Suppressor macrophage treated with lipopolysaccharide for 4 hours (primary cell): Measurements from ENCODE around the gene ATP2B1.

Experiments used
- DNase-seq: peaks from one replicate; pipeline ENCODE4 v3.0.0-alpha.2; 2020

Gene ATP2B1

GRCh38 chr12:89650239-89650638, 58.4 kb downstream of the ATP2B1 start:
- no peak for DNase-seq

GRCh38 chr12:89649820-89650219, 58.8 kb downstream of the ATP2B1 start:
- DNase-seq: no peak

GRCh38 chr12:89649139-89649538, 59.5 kb downstream of the ATP2B1 start:
- DNase-seq: no peak

GRCh38 chr12:89648211-89648930, 60.3 kb downstream of the ATP2B1 start:
- no peak for DNase-seq

DNA sequence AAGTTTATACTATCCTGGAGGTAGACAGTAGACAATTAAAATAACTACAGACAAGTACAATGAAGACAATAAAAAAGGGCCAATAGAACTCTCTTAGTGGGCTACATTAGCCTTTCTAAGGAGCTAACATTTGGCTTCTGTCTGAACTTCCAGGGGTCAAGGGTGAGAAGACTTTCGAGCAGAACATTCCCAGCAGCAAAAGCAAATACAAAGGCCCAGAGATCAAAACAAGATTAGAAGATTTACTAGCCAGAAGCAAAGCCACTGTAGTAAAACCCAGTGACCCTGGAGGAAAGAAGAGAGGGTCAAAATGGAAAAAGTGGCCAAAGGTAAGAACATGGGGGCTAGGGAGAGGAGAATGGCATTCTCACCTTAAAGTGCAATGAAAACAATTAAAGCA, 63.2 kb downstream of the ATP2B1 start:
- no peak for DNase-seq

- no peak for DNase-seq
Observed at GRCh38 chr12:89642959-89643358, 65.7 kb downstream of the ATP2B1 start.

DNA sequence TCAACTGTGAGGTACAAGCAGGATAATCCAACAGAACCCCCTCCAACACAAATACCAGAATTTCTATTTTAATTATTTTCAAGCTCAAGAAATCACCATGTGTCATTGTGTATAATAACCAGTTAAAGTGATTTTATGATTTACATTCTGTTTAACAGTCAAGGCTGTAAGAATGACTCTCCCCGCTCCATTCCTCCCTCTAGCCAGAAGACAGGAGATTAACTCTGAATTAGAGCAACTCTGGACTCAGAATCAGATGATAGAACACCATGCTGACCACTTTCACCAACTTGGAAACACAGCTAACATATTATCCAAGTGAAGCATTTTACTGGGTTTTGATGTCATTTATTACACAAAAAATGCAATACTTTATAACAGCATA, 71.9 kb downstream of the ATP2B1 start:
- no peak for DNase-seq

DNA sequence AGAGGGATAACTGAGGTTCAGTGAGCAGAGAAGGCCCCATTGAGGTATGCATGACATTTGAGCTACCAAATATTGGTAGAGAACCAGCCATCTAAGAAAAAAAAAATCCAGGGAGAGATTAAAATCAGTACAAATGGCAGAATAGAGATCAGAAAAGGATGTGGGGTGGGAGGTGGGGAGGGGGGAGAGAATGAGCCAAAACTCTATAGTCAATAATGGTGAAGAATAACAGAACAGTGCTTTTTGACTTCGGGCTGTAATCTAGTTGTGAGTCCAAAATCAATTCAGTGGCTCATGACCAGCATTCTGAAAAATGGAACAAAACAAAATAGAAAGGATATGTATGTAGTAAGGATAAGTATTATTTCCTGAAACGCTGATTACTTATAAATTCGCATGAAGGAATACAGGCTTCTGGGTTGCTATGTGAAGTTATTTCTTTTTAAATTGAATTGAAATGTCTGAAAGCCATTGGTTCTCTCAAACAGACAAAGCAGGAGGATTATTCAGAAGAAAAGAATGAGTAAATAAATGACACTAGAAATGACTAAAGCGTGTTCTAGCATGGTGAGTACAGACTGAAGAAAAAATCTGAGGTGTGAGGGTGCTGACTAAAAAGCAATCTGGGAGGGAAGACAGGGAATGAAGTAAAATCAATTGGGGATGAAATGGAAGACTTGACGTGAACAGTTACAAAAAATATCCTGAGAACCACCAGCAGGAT, 72.4 kb downstream of the ATP2B1 start:
- no peak for DNase-seq

DNA sequence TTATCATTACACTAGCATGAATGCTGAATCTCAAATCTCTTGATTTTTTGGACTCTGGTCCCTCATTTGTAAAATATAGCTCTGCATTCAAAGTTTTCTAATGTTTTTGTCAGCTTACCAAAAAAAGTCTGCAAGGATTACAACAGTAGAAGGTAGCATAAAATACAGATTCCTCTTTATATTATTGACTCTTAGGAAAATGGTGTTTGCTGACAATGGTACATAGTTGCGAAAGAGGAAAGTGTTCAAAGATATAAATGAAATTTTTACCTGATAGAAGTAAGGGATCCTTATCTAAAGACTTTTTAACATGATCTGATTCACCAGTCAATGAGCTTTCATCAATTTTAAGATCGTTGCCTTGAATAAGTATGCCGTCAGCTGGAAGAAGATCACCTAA, 74.1 kb downstream of the ATP2B1 start:
- no peak for DNase-seq

DNA sequence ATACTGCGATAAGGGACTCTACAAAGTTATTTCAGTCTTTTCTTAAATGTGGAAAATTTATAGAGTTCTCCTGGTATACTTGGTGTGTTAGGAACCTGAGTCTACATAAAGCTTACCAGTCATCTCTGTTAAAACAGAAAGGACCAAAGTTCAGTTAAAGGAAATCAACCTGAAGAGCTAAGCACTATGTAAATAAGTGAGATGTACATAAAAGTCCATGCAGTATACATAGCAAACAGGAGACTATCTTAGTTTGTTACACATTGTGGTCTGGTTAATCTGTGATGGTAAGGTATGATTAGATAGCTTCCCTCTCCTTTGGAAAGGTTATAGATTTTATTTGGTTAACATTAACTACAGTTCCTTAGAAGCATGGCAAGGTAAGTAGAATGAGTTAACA, 75.9 kb downstream of the ATP2B1 start:
- DNase-seq: no peak

DNA sequence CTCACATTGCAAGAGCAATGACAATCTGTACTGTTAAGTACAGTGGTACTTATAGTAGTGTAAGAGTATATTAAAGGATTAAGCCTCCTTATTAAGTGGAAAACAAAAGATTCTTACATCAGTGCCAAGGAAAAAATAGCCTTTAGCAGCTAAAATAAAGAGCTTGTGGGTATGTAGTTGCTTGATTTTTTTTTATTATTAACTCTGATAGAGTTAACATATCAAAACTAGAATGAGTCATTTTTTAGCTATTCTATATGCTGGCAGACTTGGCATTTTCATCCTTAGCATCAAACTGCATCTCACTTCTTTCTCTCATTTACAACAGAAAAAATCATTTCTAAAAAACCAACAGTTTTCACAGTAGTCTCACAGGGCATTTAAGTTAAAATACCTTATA, 86.5 kb downstream of the ATP2B1 start:
- DNase-seq: no peak

GRCh38 chr12:89621521-89621920, 87.1 kb downstream of the ATP2B1 start:
- DNase-seq: peak; percentile 33

DNA sequence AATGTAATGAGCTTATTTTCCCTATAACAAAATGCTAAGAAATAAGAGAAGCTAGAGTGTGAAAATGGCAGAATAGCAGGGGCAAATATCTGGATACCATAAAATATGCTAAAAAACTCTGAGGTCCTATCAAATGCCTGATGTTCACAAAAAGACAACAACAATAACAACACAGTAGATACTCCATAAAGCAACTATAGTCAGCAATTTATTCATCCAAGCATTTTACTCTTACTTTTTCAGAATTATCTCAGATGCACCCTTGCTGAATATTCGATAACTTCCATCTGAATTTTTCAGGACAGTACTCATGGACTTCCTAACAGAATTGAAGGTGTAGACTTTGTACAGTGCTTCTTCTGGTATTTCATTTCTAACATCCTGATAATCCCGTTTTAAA, 88.9 kb downstream of the ATP2B1 start:
- no peak for DNase-seq

DNA sequence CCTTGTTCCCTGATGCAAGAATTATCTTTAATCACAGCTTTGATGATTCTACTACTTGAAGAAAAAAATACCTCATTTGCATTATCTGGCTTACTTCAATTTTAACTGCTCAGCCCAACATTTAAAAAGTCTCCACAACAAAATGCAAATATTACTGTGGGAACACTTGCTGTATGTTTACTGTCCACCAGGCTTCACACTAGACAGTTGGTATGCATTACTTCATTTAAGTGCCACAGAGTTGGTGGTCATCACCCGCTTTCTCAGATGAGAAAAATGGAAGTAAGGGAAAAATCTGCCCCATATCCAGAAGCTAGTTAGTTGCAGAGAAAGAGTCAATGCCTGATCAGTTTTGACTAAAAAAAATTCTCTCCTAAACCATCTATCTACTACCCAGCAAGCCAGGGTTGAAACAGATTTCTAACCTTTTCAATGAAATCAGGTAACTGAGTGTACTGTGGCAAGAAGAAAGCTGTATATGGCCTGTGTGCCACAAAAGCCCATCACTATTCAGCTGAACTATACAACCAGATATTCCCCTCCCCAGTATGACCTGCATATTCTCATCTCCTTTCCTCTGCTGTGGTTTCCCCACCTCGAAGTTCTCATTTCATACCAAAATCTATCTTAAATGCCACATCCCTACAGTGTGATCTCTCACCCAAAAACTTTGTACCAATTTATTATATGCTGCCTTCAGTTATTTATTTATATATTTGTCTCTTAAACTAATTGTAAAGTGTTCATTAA, 90.3 kb downstream of the ATP2B1 start:
- no peak for DNase-seq

DNA sequence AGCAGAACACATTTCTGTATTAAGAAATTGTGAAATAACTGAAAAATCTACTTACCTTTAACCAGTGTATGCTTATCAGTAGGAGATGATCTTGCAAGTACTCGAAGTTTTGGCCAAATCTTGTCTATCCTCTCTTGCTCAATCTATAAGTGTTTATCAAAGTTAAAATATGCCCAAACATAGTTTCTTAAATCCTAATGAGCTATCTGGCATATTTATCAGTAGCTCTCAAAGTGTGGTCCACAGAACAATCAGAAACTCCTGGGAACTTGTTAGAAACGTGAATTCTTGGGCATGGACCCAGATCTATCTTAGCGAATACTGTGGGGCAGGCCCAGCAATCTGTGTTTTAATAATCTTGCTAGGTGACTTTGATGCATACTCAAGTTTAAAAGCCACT, 98.3 kb downstream of the ATP2B1 start:
- DNase-seq: no peak

GRCh38 chr12:89603678-89604077, 105.0 kb downstream of the ATP2B1 start:
- no peak for DNase-seq

DNA sequence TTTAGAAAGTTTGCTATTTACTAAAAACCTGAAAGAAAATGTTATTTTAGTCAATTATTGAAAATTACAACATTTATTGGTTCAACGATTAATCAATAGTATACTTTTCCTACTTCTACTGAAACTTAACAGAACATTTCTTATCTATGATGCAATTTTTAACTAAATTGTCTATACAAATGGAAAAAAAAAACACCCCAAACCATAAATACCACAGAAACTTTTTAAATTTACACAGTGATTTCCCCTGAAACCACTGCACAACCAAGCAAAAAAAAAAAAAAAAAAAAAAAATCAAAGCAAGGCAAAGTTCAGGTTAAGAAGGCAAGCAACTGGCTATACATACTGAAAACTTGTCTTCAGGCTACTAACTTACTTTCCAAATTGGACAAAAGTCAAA, 110.9 kb downstream of the ATP2B1 start:
- DNase-seq: no peak

- no peak for DNase-seq
Observed at GRCh38 chr12:89597210-89597609, 111.4 kb downstream of the ATP2B1 start.

GRCh38 chr12:89593873-89594272, 114.8 kb downstream of the ATP2B1 start:
- no peak for DNase-seq

- no peak for DNase-seq
Observed at GRCh38 chr12:89593233-89593632, 115.4 kb downstream of the ATP2B1 start.

- DNase-seq: no peak
Observed at GRCh38 chr12:89589753-89590152, 118.9 kb downstream of the ATP2B1 start.

DNA sequence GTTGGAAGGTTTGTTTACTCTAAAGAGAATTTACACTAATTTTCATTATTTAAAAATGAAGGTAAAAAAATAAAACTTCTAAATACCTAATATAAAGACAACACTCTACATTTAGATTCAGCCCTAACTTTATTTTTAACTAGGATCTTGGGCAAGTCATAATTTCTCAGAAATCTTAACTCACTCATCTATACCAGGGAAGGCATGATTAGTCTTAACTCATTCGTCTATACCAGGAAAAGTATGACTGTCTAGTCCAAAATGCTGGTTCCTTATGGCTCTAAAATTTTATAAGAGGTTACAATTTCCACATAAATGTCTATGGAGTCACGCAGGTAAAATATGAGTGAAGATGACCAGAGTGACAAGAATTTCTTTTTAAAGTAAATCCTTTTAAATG, 130.1 kb downstream of the ATP2B1 start:
- DNase-seq: no peak

GRCh38 chr12:89576572-89577220, 131.9 kb downstream of the ATP2B1 start:
- no peak for DNase-seq

DNA sequence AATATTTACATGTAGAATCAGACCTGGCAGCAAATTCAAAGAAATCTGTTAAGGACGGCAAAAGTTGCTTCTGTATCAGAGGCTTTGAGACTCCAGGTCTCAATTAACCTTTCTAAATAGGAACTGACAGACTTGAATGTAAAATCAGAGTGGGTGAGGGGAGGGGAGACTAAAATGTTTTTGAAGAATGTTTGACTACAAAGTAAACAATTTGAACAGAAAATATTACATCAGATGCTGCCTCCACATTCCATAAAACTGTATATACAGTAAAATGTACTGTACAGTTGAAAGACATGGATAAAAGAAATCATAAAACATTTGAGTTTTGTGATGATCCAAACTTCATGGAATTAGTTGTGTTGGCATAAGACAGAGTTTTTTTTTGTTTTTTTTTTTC, 133.3 kb downstream of the ATP2B1 start:
- DNase-seq: no peak
